B cell (primary cell): ENCODE measurements around the gene NDRG3. TPM values are rescaled to one million over a fixed set of nuclear protein-coding genes. Genes with fewer than 3 reads are reported as not detected.
"Not testable (repeated sequence)": the region's sequence is repeated elsewhere in the genome, so short reads cannot be mapped to it uniquely, and the experiment has no call there.

Experiments used
- ATAC-seq: fragments of 200-7000 bp; cut with Tn5 transposase; one replicate; pipeline ENCODE4 v1.10.0; 2021; ENCODE audit warnings: low read depth, mild to moderate bottlenecking, moderate number of reproducible peaks, moderate library complexity
- CTCF ChIA-PET: fragments of 350-600 bp; sonication (Branson Sonifier 250); formaldehyde crosslinking; loops from one replicate; lab custom pipeline; 2021; ENCODE audit warnings: antibody characterized with exemption, inconsistent platforms; lab: Charles Lee
- POLR2A ChIA-PET: fragments of 350-600 bp; sonication (Branson Sonifier 250); formaldehyde crosslinking; loops from one replicate; lab custom pipeline; 2021; ENCODE audit warnings: antibody characterized with exemption; lab: Charles Lee
- DNase-seq: peaks from one replicate; pipeline ENCODE4 v3.0.0; 2013
- H2AFZ ChIP-seq: 2 replicates; pipeline ENCODE4 v1.6.1; 2012; ENCODE audit warnings: mild to moderate bottlenecking, low read depth, low read length; ENCODE audit not compliant: insufficient read depth, poor library complexity, severe bottlenecking
- H3K27ac ChIP-seq, 2 donors: 1 replicate in 1 of 2; 2 replicates in 1 of 2; pipeline ENCODE4 v1.5.1; 2012 to 2013; ENCODE audit warnings: low read length in 2 of 2, mild to moderate bottlenecking in 2 of 2, moderate library complexity in 1 of 2
- H3K27me3 ChIP-seq, 4 experiments: fragments of 200-600 bp in 1 of 4; sonication (generic) in 1 of 4; replicated peaks in 1 of 4; 1 replicate in 2 of 4; 2 replicates in 2 of 4; pipeline versions ENCODE4 v1.6.1 to v1.7.0; 2013 to 2016; ENCODE audit warnings: low read length in 3 of 4, mild to moderate bottlenecking in 2 of 4, mixed read lengths in 1 of 4, moderate library complexity in 1 of 4; ENCODE audit not compliant: insufficient read depth in 4 of 4, control insufficient read depth in 3 of 4; ENCODE audit errors: control extremely low read depth in 1 of 4
- H3K36me3 ChIP-seq, 2 experiments: replicated peaks in 1 of 2; 1 replicate in 1 of 2; 2 replicates in 1 of 2; pipeline versions ENCODE4 v1.6.1 to v1.7.1; 2013; ENCODE audit warnings: low read length in 1 of 2; ENCODE audit not compliant: insufficient read depth in 2 of 2, control insufficient read depth in 1 of 2; ENCODE audit errors: control extremely low read depth in 1 of 2, extremely low read depth in 1 of 2
- H3K4me1 ChIP-seq, 2 donors: fragments of 200-600 bp in 1 of 2; sonication (generic) in 1 of 2; 1 replicate in 1 of 2; 2 replicates in 1 of 2; pipeline versions ENCODE4 v1.5.1 to v1.6.1; 2013 to 2017; ENCODE audit warnings: low read length in 2 of 2; ENCODE audit not compliant: control insufficient read depth in 2 of 2, insufficient read depth in 2 of 2
- H3K4me2 ChIP-seq: replicated peaks from 2 replicates; pipeline ENCODE3; 2012; ENCODE audit warnings: mild to moderate bottlenecking, low read depth, low read length; ENCODE audit not compliant: poor library complexity, severe bottlenecking
- H3K4me3 ChIP-seq, 5 experiments: fragments of 200-600 bp in 1 of 5; sonication (generic) in 1 of 5; 1 replicate in 3 of 5; 2 replicates in 2 of 5; pipeline versions ENCODE4 v1.5.1 to v1.7.0; 2011 to 2016; ENCODE audit warnings: low read length in 4 of 5, mild to moderate bottlenecking in 4 of 5, low read depth in 2 of 5, control low read depth in 1 of 5, moderate library complexity in 1 of 5; ENCODE audit not compliant: insufficient read depth in 1 of 5; ENCODE audit errors: control extremely low read depth in 1 of 5, extremely low read depth in 1 of 5
- H3K79me2 ChIP-seq: fragments of 200-600 bp; sonication (generic); one replicate; pipeline ENCODE4 v1.6.0; 2016; ENCODE audit warnings: low read length; ENCODE audit not compliant: control insufficient read depth, insufficient read depth
- H3K9ac ChIP-seq: fragments of 200-600 bp; sonication (generic); 2 replicates; pipeline ENCODE4 v1.6.1; 2017; ENCODE audit warnings: mild to moderate bottlenecking, low read length, moderate library complexity
- H3K9me3 ChIP-seq, 3 donors: one replicate each; pipeline versions ENCODE4 v1.6.1 to v1.7.1; 2013; ENCODE audit warnings: low read length in 2 of 3; ENCODE audit not compliant: control insufficient read depth in 2 of 3, insufficient read depth in 1 of 3; ENCODE audit errors: control extremely low read depth in 1 of 3
- H4K20me1 ChIP-seq: 2 replicates; pipeline ENCODE4 v1.6.0; 2012; ENCODE audit warnings: mild to moderate bottlenecking, low read length; ENCODE audit not compliant: insufficient read depth, control insufficient read depth, poor library complexity, severe bottlenecking
- H3K27ac Mint-ChIP-seq: one replicate; pipeline ENCODE4 v1.8.0; 2021; ENCODE audit warnings: mixed read lengths
- H3K27me3 Mint-ChIP-seq: one replicate; pipeline ENCODE4 v1.8.0; 2021; ENCODE audit warnings: mixed read lengths
- H3K4me1 Mint-ChIP-seq: one replicate; pipeline ENCODE4 v1.8.0; 2021; ENCODE audit warnings: mixed read lengths
- H3K4me3 Mint-ChIP-seq: one replicate; pipeline ENCODE4 v1.8.0; 2021; ENCODE audit warnings: mixed read lengths
- H3K9me3 Mint-ChIP-seq: one replicate; pipeline ENCODE4 v1.8.0; 2022; ENCODE audit warnings: mixed read lengths; ENCODE audit not compliant: insufficient read depth
- EZH2 ChIP-seq: IDR thresholded peaks from 2 replicates; pipeline ENCODE4 v1.6.1; 2012; ENCODE audit warnings: borderline replicate concordance, low read depth, mild to moderate bottlenecking, moderate library complexity, low read length; ENCODE audit not compliant: insufficient read depth, poor library complexity, severe bottlenecking
- WGBS: methylation state at CpG from one replicate; pipeline ENCODE4 v1.1.5; 2013; ENCODE audit warnings: missing lambda C conversion rate; ENCODE audit not compliant: insufficient coverage; 5-methylcytosine and 5-hydroxymethylcytosine counted together
- intact Hi-C: fragments of 100-400 bp; cut with micrococcal nuclease; formaldehyde crosslinking; loops from one replicate; pipeline ENCODE4 v1.10.0; 2022
- polyA plus RNA-seq: library from polyadenylated mRNA; depleted of rRNA; stranded (reverse); fragments of >200 nt; gene quantifications from 2 replicates; pipeline ENCODE4 v1.2.3, GENCODE V29; 2012
- total RNA-seq, 2 donors: library from RNA; stranded (reverse); fragments of 120-200 nt in 1 of 2; gene quantifications; 1 replicate in 1 of 2; 2 replicates in 1 of 2; pipeline versions ENCODE4 v1.2.3 to v1.2.4, GENCODE V29; 2013 to 2022
- TF ChIP-seq, protein P1 (sequence below): fragments of 200-600 bp; IDR thresholded peaks from one replicate; pipeline ENCODE4 v1.8.0; 2022; ENCODE audit warnings: antibody characterized with exemption, mild to moderate bottlenecking

The NDRG3 gene
- total and polyA plus RNA-seq, 2 donors (not counting 1 experiment from before 2014, with no cell fraction given) = 15.7 to 26.1 TPM

DNA sequence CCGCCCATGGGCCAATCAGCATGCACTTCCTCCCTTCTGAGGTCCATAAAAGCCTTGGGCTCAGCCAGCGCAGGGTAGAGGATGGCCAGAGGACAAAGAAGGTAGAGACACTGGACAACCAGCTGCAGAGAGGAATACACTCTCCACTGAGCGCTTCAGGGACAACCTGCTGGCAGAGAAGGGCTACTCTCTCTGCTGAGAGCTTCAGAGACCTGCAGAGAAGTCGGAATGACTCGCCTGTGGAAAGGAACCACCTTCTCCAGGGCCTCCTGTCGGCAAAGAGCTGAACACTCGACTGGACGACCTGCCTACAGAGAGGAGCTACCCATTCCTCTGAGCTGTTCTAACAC, 68.5 kb downstream of the NDRG3 start:
- CTCF ChIA-PET = no interaction called here
- H2AFZ ChIP-seq = no peak overlapping the region
- DNase-seq = no peak
- Mint-ChIP-seq H3K27me3 (no peaks in the 10 kb centered on the region), H3K9me3 (no peaks in the 10 kb centered on the region), H3K4me1 (no peaks in the 10 kb centered on the region), H3K27ac (no peak overlapping the region), H3K4me3 (no peak overlapping the region)
- H3K4me1 ChIP-seq = no peaks in the 10 kb centered on the region
- peaks cover 0 to 4% (median 0%) of the 10 kb centered on the region in 3 donors for H3K9me3 ChIP-seq
- POLR2A ChIA-PET = no interaction called here
- H4K20me1 ChIP-seq = no peaks in the 10 kb centered on the region
- no peak for ATAC-seq
- no peak for TF ChIP-seq EZH2
- TF ChIP-seq, protein P1, sequence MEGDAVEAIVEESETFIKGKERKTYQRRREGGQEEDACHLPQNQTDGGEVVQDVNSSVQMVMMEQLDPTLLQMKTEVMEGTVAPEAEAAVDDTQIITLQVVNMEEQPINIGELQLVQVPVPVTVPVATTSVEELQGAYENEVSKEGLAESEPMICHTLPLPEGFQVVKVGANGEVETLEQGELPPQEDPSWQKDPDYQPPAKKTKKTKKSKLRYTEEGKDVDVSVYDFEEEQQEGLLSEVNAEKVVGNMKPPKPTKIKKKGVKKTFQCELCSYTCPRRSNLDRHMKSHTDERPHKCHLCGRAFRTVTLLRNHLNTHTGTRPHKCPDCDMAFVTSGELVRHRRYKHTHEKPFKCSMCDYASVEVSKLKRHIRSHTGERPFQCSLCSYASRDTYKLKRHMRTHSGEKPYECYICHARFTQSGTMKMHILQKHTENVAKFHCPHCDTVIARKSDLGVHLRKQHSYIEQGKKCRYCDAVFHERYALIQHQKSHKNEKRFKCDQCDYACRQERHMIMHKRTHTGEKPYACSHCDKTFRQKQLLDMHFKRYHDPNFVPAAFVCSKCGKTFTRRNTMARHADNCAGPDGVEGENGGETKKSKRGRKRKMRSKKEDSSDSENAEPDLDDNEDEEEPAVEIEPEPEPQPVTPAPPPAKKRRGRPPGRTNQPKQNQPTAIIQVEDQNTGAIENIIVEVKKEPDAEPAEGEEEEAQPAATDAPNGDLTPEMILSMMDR = no peak
- intact Hi-C loops = no loop called here
- no peaks in the 10 kb centered on the region for H3K79me2 ChIP-seq
- no peaks in the 10 kb centered on the region for H3K27me3 ChIP-seq
- H3K4me3 ChIP-seq = no peak overlapping the region
- over 99% methylated on average over 8 of the region's 8 CpGs for WGBS
- H3K4me2 ChIP-seq = no peak overlapping the region
- H3K27ac ChIP-seq = no peak overlapping the region
- peaks cover 7 to 20% of the 10 kb centered on the region in 2 experiments for H3K36me3 ChIP-seq
- no peak overlapping the region for H3K9ac ChIP-seq

DNA sequence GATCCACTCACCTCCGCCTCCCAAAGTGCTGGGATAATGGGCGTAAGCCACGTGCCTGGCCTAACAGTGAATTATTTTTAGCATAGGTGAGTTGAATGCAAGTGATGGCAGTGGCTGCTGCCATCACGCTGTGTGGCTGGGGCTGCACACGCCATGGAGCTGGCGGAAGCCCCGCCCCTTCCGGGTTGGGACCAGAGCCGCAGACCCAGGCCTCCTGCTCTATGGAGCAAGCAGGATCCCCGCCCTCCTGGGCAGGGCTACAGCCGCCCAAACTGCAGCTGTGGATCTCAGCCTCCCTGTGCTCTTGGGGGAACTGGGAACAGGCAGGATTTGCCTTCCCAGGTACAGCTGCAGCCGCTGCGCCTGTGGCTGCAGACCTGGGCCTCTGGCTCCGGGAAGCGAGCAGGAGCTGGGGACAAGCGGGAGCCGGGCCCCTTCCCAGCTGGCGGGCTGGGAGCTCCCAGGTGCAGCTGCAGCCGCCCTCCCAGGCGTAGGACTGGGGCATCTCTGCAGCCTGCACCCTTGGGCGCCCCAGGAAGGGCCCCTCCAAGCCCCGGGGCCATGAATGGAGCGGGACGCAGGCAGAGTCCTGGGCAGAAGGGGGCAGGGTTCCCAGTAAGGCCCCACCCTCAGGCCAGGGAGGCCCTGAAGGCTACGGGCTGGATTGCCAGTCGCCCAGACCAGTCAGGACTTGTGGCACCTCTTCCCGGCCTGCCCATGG, 69.0 kb downstream of the NDRG3 start:
- peaks cover 4 to 16% of the 10 kb centered on the region in 2 experiments for H3K36me3 ChIP-seq
- POLR2A ChIA-PET = no interaction called here
- TF ChIP-seq, protein P1 = no peak
- TF ChIP-seq EZH2 = no peak
- no peaks in the 10 kb centered on the region for H3K79me2 ChIP-seq
- no peak overlapping the region for H3K27ac Mint-ChIP-seq
- H3K27me3 Mint-ChIP-seq = no peaks in the 10 kb centered on the region
- no peaks in the 10 kb centered on the region for H4K20me1 ChIP-seq
- no peak overlapping the region for H3K9ac ChIP-seq
- DNase-seq = no peak
- no peaks in the 10 kb centered on the region for H3K4me1 ChIP-seq
- H3K4me1 Mint-ChIP-seq = no peaks in the 10 kb centered on the region
- no peaks in the 10 kb centered on the region for H3K9me3 Mint-ChIP-seq
- H3K27ac ChIP-seq = no peak overlapping the region
- no peak overlapping the region for H2AFZ ChIP-seq
- no peak overlapping the region for H3K4me2 ChIP-seq
- no peaks in the 10 kb centered on the region for H3K27me3 ChIP-seq
- intact Hi-C loops = no loop called here
- CTCF ChIA-PET = no interaction called here
- H3K4me3 Mint-ChIP-seq = no peak overlapping the region
- H3K9me3 ChIP-seq = peaks cover 0 to 4% (median 0%) of the 10 kb centered on the region in 3 donors
- H3K4me3 ChIP-seq = no peak overlapping the region
- ATAC-seq = no peak
- WGBS = 98% methylated on average over 27 of the region's 27 CpGs

DNA sequence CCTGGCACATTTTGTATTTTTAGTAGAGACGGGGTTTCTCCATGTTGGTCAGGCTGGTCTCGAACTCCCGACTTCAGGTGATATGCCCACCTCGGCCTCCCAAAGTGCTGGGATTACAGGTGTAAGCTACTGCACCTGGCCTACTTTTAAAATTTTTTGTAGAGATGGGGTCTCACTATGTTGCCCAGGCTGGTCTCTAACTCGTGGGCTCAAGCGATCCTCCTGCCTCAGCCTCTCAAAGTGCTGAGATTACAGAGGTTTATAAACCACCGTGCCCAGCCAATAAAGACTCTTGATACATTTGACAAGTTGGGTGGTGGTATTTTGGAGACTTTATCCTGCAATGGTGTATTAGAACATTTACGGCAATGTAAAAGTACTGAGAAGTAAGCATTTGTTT, 70.3 kb downstream of the NDRG3 start:
- H3K27ac ChIP-seq, H4K20me1 ChIP-seq, H3K27ac Mint-ChIP-seq, H3K27me3 Mint-ChIP-seq, CTCF ChIA-PET, H3K4me3 Mint-ChIP-seq, H3K27me3 ChIP-seq, H3K4me1 ChIP-seq, ATAC-seq, H3K9me3 Mint-ChIP-seq, H3K79me2 ChIP-seq, H2AFZ ChIP-seq, H3K4me2 ChIP-seq, H3K9me3 ChIP-seq, POLR2A ChIA-PET, H3K4me1 Mint-ChIP-seq, H3K9ac ChIP-seq, DNase-seq, H3K4me3 ChIP-seq, intact Hi-C loops: not testable (repeated sequence)
- H3K36me3 ChIP-seq = peaks cover 3 to 19% of the 10 kb centered on the region in 2 experiments
- 100% methylated on average over 6 of the region's 8 CpGs for WGBS
